ENCODE measurements around the gene KLK6.

DNA sequence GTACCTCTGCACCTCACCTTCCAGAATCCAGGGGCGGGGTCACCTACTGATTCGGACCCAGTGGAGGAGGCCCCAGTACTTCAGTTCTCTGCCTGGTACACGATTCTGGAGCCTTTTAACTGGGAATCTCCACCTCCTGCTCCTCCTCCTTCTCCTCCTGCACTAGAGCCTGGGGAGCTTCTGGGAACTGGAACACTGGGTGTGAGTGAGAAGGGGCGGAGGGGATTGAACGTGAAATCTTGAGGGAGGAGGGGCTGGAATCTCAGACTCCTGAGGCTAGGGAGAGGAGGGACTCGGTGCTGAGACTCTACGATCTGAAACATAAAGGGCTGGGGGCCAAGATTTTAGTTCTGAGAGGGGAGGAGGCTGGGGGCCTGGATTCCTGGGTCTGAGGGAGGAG lies 32.1 kb upstream of the KLK6 start, which contains the start of gene KLK8:
- TF ChIP-seq, protein P1, sequence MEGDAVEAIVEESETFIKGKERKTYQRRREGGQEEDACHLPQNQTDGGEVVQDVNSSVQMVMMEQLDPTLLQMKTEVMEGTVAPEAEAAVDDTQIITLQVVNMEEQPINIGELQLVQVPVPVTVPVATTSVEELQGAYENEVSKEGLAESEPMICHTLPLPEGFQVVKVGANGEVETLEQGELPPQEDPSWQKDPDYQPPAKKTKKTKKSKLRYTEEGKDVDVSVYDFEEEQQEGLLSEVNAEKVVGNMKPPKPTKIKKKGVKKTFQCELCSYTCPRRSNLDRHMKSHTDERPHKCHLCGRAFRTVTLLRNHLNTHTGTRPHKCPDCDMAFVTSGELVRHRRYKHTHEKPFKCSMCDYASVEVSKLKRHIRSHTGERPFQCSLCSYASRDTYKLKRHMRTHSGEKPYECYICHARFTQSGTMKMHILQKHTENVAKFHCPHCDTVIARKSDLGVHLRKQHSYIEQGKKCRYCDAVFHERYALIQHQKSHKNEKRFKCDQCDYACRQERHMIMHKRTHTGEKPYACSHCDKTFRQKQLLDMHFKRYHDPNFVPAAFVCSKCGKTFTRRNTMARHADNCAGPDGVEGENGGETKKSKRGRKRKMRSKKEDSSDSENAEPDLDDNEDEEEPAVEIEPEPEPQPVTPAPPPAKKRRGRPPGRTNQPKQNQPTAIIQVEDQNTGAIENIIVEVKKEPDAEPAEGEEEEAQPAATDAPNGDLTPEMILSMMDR (IDR thresholded peaks at IDR 0.05): no peak
- TF ChIP-seq POLR2AphosphoS5 (IDR thresholded peaks at IDR 0.05; ENCODE audit: low read depth, low read length) (no peak), SIN3A (IDR thresholded peaks at IDR 0.05; ENCODE audit: borderline replicate concordance, insufficient read depth, low read depth, low read length) (no peak)
- TF ChIP-seq, protein P2, sequence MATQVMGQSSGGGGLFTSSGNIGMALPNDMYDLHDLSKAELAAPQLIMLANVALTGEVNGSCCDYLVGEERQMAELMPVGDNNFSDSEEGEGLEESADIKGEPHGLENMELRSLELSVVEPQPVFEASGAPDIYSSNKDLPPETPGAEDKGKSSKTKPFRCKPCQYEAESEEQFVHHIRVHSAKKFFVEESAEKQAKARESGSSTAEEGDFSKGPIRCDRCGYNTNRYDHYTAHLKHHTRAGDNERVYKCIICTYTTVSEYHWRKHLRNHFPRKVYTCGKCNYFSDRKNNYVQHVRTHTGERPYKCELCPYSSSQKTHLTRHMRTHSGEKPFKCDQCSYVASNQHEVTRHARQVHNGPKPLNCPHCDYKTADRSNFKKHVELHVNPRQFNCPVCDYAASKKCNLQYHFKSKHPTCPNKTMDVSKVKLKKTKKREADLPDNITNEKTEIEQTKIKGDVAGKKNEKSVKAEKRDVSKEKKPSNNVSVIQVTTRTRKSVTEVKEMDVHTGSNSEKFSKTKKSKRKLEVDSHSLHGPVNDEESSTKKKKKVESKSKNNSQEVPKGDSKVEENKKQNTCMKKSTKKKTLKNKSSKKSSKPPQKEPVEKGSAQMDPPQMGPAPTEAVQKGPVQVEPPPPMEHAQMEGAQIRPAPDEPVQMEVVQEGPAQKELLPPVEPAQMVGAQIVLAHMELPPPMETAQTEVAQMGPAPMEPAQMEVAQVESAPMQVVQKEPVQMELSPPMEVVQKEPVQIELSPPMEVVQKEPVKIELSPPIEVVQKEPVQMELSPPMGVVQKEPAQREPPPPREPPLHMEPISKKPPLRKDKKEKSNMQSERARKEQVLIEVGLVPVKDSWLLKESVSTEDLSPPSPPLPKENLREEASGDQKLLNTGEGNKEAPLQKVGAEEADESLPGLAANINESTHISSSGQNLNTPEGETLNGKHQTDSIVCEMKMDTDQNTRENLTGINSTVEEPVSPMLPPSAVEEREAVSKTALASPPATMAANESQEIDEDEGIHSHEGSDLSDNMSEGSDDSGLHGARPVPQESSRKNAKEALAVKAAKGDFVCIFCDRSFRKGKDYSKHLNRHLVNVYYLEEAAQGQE (IDR thresholded peaks at IDR 0.05; ENCODE audit: insufficient read depth in 1 of 2, low read depth in 2 of 2, low read length in 1 of 2): no peak

Data from Panc1 (cell line).